Lower leg skin (tissue), 3 donors: Measurements from ENCODE around the gene TENT4B.

ENCODE experiments used
- CTCF ChIP-seq, 3 donors: fragments of 450-650 bp; IDR thresholded peaks; one replicate each; pipeline ENCODE4 v1.5.1; 2016; ENCODE audit warnings: antibody characterized with exemption in 3 of 3, mild to moderate bottlenecking in 3 of 3, moderate library complexity in 2 of 3
- POLR2A ChIP-seq, 2 donors: fragments of 450-650 bp; IDR thresholded peaks; one replicate each; pipeline ENCODE4 v1.6.1; 2016 to 2017; ENCODE audit warnings: antibody characterized with exemption in 2 of 2, mild to moderate bottlenecking in 1 of 2, moderate library complexity in 1 of 2

DNA sequence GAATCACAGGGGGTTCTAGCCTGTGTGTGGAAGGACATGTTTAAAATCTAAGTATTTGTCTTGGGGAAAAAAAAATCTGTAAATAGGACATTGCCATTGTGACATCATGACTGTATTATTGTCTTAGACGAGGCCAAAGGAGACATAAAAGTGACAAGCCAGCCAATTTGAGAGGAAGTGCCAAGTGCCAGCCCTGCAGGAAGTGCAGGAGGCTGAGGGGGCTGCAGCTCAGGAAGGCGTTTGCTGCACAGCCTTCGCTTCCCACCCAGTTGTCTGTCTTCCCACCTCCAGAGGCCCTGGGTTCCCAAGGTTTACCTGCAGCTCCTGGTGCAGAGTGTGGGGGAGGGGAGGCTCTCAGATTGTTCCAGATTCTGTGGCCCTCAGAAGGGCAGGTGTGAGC lies 114.5 kb downstream of the TENT4B start:
- TF ChIP-seq CTCF (IDR thresholded peaks at IDR 0.05) (no peak), POLR2A (IDR thresholded peaks at IDR 0.05) (no peak)
